GM18858 (cell line): Measurements from ENCODE around the gene TMCC2.
"Not testable (repeated sequence)": the region's sequence is repeated elsewhere in the genome, so short reads cannot be mapped to it uniquely, and the experiment has no call there.

Experiments used
- ATAC-seq: cut with Tn5 transposase; IDR thresholded peaks from one replicate; pipeline ENCODE4 v1.9.1; 2021; ENCODE audit not compliant: unreplicated experiment

The TMCC2 gene

GRCh38 chr1:205275916-205276688, 48.4 kb downstream of the TMCC2 start:
- no peak for ATAC-seq

- no peak for ATAC-seq
Measured at GRCh38 chr1:205276689-205277065, 48.9 kb downstream of the TMCC2 start.

GRCh38 chr1:205279986-205280385, 52.2 kb downstream of the TMCC2 start:
- no peak for ATAC-seq

GRCh38 chr1:205280666-205281395, 53.1 kb downstream of the TMCC2 start:
- not testable (repeated sequence) for ATAC-seq

- ATAC-seq, result no peak
Measured at GRCh38 chr1:205283270-205284147, 55.8 kb downstream of the TMCC2 start.

- no peak for ATAC-seq
Measured at GRCh38 chr1:205284420-205285144, 56.8 kb downstream of the TMCC2 start.

GRCh38 chr1:205285381-205286101, 57.8 kb downstream of the TMCC2 start:
- peak; percentile 38 for ATAC-seq

GRCh38 chr1:205286335-205286950, 58.7 kb downstream of the TMCC2 start:
- no peak for ATAC-seq

- ATAC-seq, result no peak
Measured at GRCh38 chr1:205287076-205287475, 59.3 kb downstream of the TMCC2 start.

- ATAC-seq, result peak; percentile 64
Measured at GRCh38 chr1:205287767-205288559, 60.2 kb downstream of the TMCC2 start.

- ATAC-seq, result no peak
Measured at GRCh38 chr1:205291596-205291995, 63.9 kb downstream of the TMCC2 start.

- no peak for ATAC-seq
Measured at GRCh38 chr1:205293350-205294074, 65.8 kb downstream of the TMCC2 start.

- no peak for ATAC-seq
Measured at GRCh38 chr1:205294175-205294917, 66.6 kb downstream of the TMCC2 start.

- ATAC-seq, result no peak
Measured at GRCh38 chr1:205294934-205295333, 67.2 kb downstream of the TMCC2 start.

- no peak for ATAC-seq
Measured at GRCh38 chr1:205296154-205296553, 68.4 kb downstream of the TMCC2 start.

- ATAC-seq, result not testable (repeated sequence)
Measured at GRCh38 chr1:205297546-205298177, 69.9 kb downstream of the TMCC2 start.
